Effector memory CD8-positive, alpha-beta T cell (primary cell): ENCODE data around the gene GALNTL6.

Experiments used
- ATAC-seq: fragments of 150-1000 bp; cut with Tn5 transposase; replicated peaks from 2 replicates; pipeline ENCODE4 v1.10.0; 2021; ENCODE audit warnings: mild to moderate bottlenecking, moderate library complexity
- DNase-seq, 3 experiments: peaks; one replicate each; pipeline ENCODE4 v3.0.0; 2021
- H3K27ac Mint-ChIP-seq, 2 donors: one replicate each; pipeline ENCODE4 v1.8.0; 2022; ENCODE audit warnings: mild to moderate bottlenecking in 2 of 2, mixed read lengths in 2 of 2, moderate library complexity in 2 of 2
- H3K27me3 Mint-ChIP-seq, 2 donors: one replicate each; pipeline ENCODE4 v1.8.0; 2022; ENCODE audit warnings: mixed read lengths in 2 of 2
- H3K36me3 Mint-ChIP-seq: one replicate; pipeline ENCODE4 v1.8.0; 2022; ENCODE audit warnings: mild to moderate bottlenecking, moderate library complexity, mixed read lengths; ENCODE audit not compliant: insufficient read depth
- H3K4me1 Mint-ChIP-seq, 2 donors: one replicate each; pipeline ENCODE4 v1.8.0; 2022; ENCODE audit warnings: low read depth in 2 of 2, mixed read lengths in 2 of 2
- H3K4me3 Mint-ChIP-seq, 2 donors: one replicate each; pipeline ENCODE4 v1.8.0; 2022; ENCODE audit warnings: mild to moderate bottlenecking in 2 of 2, mixed read lengths in 2 of 2, moderate library complexity in 2 of 2
- H3K9me3 Mint-ChIP-seq, 2 donors: one replicate each; pipeline ENCODE4 v1.8.0; 2022; ENCODE audit warnings: mixed read lengths in 2 of 2

GALNTL6 gene

GRCh38 chr4:172168888-172169287 lies 355.7 kb downstream of the GALNTL6 start:
- no peak for DNase-seq
- H3K4me3 Mint-ChIP-seq: no peak overlapping the region
- no peaks in the 10 kb centered on the region for H3K36me3 Mint-ChIP-seq
- no peaks in the 10 kb centered on the region for H3K4me1 Mint-ChIP-seq
- H3K9me3 Mint-ChIP-seq: peaks cover 12 to 19% of the 10 kb centered on the region in 2 donors
- H3K27ac Mint-ChIP-seq: no peak overlapping the region
- ATAC-seq: no peak
- H3K27me3 Mint-ChIP-seq: no peaks in the 10 kb centered on the region

- H3K9me3 Mint-ChIP-seq: peaks cover 12 to 21% of the 10 kb centered on the region in 2 donors
- H3K27ac Mint-ChIP-seq: no peak overlapping the region
- no peaks in the 10 kb centered on the region for H3K4me1 Mint-ChIP-seq
- no peak for DNase-seq
- no peak for ATAC-seq
- H3K27me3 Mint-ChIP-seq: no peaks in the 10 kb centered on the region
- H3K36me3 Mint-ChIP-seq: no peaks in the 10 kb centered on the region
- no peak overlapping the region for H3K4me3 Mint-ChIP-seq
Observed at GRCh38 chr4:172169871-172170270, 356.7 kb downstream of the GALNTL6 start.

GRCh38 chr4:172173206-172173605 lies 360.0 kb downstream of the GALNTL6 start:
- H3K36me3 Mint-ChIP-seq: no peaks in the 10 kb centered on the region
- DNase-seq (no peak), ATAC-seq (no peak)
- no peak overlapping the region for H3K27ac Mint-ChIP-seq
- no peaks in the 10 kb centered on the region for H3K27me3 Mint-ChIP-seq
- H3K9me3 Mint-ChIP-seq: peaks cover 15 to 21% of the 10 kb centered on the region in 2 donors
- H3K4me3 Mint-ChIP-seq: no peak overlapping the region
- H3K4me1 Mint-ChIP-seq: no peaks in the 10 kb centered on the region

- Mint-ChIP-seq H3K27ac (no peak overlapping the region), H3K27me3 (no peaks in the 10 kb centered on the region), H3K4me1 (no peaks in the 10 kb centered on the region), H3K9me3 (peaks cover 10 to 16% of the 10 kb centered on the region in 2 donors), H3K4me3 (no peak overlapping the region), H3K36me3 (no peaks in the 10 kb centered on the region)
- no peak for ATAC-seq
- no peak for DNase-seq
Observed at GRCh38 chr4:172177382-172177781, 364.2 kb downstream of the GALNTL6 start.

GRCh38 chr4:172188248-172188988 lies 375.2 kb downstream of the GALNTL6 start:
- Mint-ChIP-seq H3K27me3 (no peaks in the 10 kb centered on the region), H3K4me1 (no peaks in the 10 kb centered on the region), H3K4me3 (no peak overlapping the region), H3K36me3 (no peaks in the 10 kb centered on the region), H3K9me3 (peaks cover 5 to 7% of the 10 kb centered on the region in 2 donors), H3K27ac (no peak overlapping the region)
- DNase-seq (no peak), ATAC-seq (no peak)

GRCh38 chr4:172202480-172203076 lies 389.4 kb downstream of the GALNTL6 start:
- no peak overlapping the region for H3K27ac Mint-ChIP-seq
- ATAC-seq (no peak), DNase-seq (no peak)
- H3K4me3 Mint-ChIP-seq: no peak overlapping the region
- H3K4me1 Mint-ChIP-seq: no peaks in the 10 kb centered on the region
- H3K27me3 Mint-ChIP-seq: no peaks in the 10 kb centered on the region
- H3K9me3 Mint-ChIP-seq: peaks cover 7 to 14% of the 10 kb centered on the region in 2 donors
- peaks cover 5% of the 10 kb centered on the region for H3K36me3 Mint-ChIP-seq

- H3K4me1 Mint-ChIP-seq: no peaks in the 10 kb centered on the region
- no peak for DNase-seq
- no peak for ATAC-seq
- no peak overlapping the region for H3K27ac Mint-ChIP-seq
- H3K36me3 Mint-ChIP-seq: peaks cover 5% of the 10 kb centered on the region
- no peaks in the 10 kb centered on the region for H3K27me3 Mint-ChIP-seq
- H3K4me3 Mint-ChIP-seq: no peak overlapping the region
- peaks cover 10 to 14% of the 10 kb centered on the region in 2 donors for H3K9me3 Mint-ChIP-seq
Observed at GRCh38 chr4:172207258-172207657, 394.1 kb downstream of the GALNTL6 start.

GRCh38 chr4:172207886-172208285 lies 394.7 kb downstream of the GALNTL6 start:
- ATAC-seq (no peak), DNase-seq (no peak)
- H3K4me1 Mint-ChIP-seq: no peaks in the 10 kb centered on the region
- no peaks in the 10 kb centered on the region for H3K27me3 Mint-ChIP-seq
- peaks cover 10 to 14% of the 10 kb centered on the region in 2 donors for H3K9me3 Mint-ChIP-seq
- no peak overlapping the region for H3K4me3 Mint-ChIP-seq
- H3K27ac Mint-ChIP-seq: no peak overlapping the region
- H3K36me3 Mint-ChIP-seq: peaks cover 5% of the 10 kb centered on the region

GRCh38 chr4:172220679-172221078 lies 407.5 kb downstream of the GALNTL6 start:
- peaks cover 2 to 10% of the 10 kb centered on the region in 2 donors for H3K9me3 Mint-ChIP-seq
- ATAC-seq: no peak
- no peaks in the 10 kb centered on the region for H3K27me3 Mint-ChIP-seq
- H3K27ac Mint-ChIP-seq: no peak overlapping the region
- H3K36me3 Mint-ChIP-seq: no peaks in the 10 kb centered on the region
- no peak for DNase-seq
- H3K4me1 Mint-ChIP-seq: no peaks in the 10 kb centered on the region
- no peak overlapping the region for H3K4me3 Mint-ChIP-seq

GRCh38 chr4:172225457-172225856 lies 412.3 kb downstream of the GALNTL6 start:
- Mint-ChIP-seq H3K27ac (no peak overlapping the region), H3K36me3 (no peaks in the 10 kb centered on the region), H3K27me3 (no peaks in the 10 kb centered on the region), H3K9me3 (peaks cover 0 to 8% of the 10 kb centered on the region in 2 donors), H3K4me1 (no peaks in the 10 kb centered on the region), H3K4me3 (no peak overlapping the region)
- ATAC-seq (no peak), DNase-seq (no peak)

- Mint-ChIP-seq H3K4me3 (no peak overlapping the region), H3K9me3 (peaks cover 0 to 6% of the 10 kb centered on the region in 2 donors), H3K27me3 (no peaks in the 10 kb centered on the region), H3K4me1 (no peaks in the 10 kb centered on the region), H3K36me3 (no peaks in the 10 kb centered on the region), H3K27ac (no peak overlapping the region)
- ATAC-seq (no peak), DNase-seq (no peak)
Observed at GRCh38 chr4:172232966-172233365, 419.8 kb downstream of the GALNTL6 start.

GRCh38 chr4:172243551-172243950 lies 430.3 kb downstream of the GALNTL6 start:
- Mint-ChIP-seq H3K9me3 (peaks cover 9 to 39% of the 10 kb centered on the region in 2 donors), H3K27me3 (no peaks in the 10 kb centered on the region), H3K4me3 (no peak overlapping the region), H3K36me3 (no peaks in the 10 kb centered on the region), H3K27ac (no peak overlapping the region), H3K4me1 (no peaks in the 10 kb centered on the region)
- DNase-seq (no peak), ATAC-seq (no peak)

GRCh38 chr4:172245516-172245915 lies 432.3 kb downstream of the GALNTL6 start:
- Mint-ChIP-seq H3K27ac (no peak overlapping the region), H3K4me1 (no peaks in the 10 kb centered on the region), H3K9me3 (peaks cover 12 to 26% of the 10 kb centered on the region in 2 donors), H3K27me3 (no peaks in the 10 kb centered on the region), H3K36me3 (no peaks in the 10 kb centered on the region), H3K4me3 (no peak overlapping the region)
- ATAC-seq (no peak), DNase-seq (no peak)

- Mint-ChIP-seq H3K27me3 (no peaks in the 10 kb centered on the region), H3K4me3 (no peak overlapping the region), H3K36me3 (no peaks in the 10 kb centered on the region), H3K9me3 (peaks cover 13 to 17% of the 10 kb centered on the region in 2 donors), H3K27ac (no peak overlapping the region), H3K4me1 (no peaks in the 10 kb centered on the region)
- DNase-seq (no peak), ATAC-seq (no peak)
Observed at GRCh38 chr4:172253409-172253808, 440.2 kb downstream of the GALNTL6 start.
